AG10803 (cell line): Measurements from ENCODE around the gene LRRC3B.

Experiments used
- DNase-seq: peaks from one replicate; pipeline ENCODE4 v3.0.0; 2010; ENCODE audit warnings: low read depth
- H3K4me3 ChIP-seq: 2 replicates; pipeline ENCODE4 v1.5.1; 2011; ENCODE audit warnings: mild to moderate bottlenecking, low read length, control low read depth
- TF ChIP-seq, protein P1 (sequence below): conservative IDR thresholded peaks from 2 replicates; pipeline ENCODE4 v1.5.1; 2011; ENCODE audit warnings: mild to moderate bottlenecking, low read length, control low read depth, inconsistent platforms

The LRRC3B gene

DNA sequence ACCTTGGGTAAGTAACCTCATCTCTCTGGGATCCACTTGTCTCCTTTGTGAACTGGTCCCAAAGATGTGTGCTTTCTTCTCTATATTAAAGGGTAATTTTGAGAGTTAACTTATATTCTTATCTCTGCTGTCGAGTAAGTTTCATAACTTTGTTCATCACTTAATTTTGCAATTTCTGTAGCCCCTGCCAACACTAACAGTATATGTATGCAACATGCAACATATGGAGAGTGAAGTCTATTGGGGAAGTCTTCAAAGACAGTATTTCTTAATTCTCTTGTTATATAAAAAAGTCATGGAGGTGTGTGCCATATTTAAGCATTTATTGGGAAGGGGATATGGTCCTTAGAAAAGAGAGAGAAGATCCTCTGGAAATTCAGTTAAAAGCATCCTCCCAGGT, 85.9 kb downstream of the LRRC3B start:
- H3K4me3 ChIP-seq: no peak overlapping the region
- no peak for DNase-seq
- TF ChIP-seq, protein P1, sequence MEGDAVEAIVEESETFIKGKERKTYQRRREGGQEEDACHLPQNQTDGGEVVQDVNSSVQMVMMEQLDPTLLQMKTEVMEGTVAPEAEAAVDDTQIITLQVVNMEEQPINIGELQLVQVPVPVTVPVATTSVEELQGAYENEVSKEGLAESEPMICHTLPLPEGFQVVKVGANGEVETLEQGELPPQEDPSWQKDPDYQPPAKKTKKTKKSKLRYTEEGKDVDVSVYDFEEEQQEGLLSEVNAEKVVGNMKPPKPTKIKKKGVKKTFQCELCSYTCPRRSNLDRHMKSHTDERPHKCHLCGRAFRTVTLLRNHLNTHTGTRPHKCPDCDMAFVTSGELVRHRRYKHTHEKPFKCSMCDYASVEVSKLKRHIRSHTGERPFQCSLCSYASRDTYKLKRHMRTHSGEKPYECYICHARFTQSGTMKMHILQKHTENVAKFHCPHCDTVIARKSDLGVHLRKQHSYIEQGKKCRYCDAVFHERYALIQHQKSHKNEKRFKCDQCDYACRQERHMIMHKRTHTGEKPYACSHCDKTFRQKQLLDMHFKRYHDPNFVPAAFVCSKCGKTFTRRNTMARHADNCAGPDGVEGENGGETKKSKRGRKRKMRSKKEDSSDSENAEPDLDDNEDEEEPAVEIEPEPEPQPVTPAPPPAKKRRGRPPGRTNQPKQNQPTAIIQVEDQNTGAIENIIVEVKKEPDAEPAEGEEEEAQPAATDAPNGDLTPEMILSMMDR: no peak

DNA sequence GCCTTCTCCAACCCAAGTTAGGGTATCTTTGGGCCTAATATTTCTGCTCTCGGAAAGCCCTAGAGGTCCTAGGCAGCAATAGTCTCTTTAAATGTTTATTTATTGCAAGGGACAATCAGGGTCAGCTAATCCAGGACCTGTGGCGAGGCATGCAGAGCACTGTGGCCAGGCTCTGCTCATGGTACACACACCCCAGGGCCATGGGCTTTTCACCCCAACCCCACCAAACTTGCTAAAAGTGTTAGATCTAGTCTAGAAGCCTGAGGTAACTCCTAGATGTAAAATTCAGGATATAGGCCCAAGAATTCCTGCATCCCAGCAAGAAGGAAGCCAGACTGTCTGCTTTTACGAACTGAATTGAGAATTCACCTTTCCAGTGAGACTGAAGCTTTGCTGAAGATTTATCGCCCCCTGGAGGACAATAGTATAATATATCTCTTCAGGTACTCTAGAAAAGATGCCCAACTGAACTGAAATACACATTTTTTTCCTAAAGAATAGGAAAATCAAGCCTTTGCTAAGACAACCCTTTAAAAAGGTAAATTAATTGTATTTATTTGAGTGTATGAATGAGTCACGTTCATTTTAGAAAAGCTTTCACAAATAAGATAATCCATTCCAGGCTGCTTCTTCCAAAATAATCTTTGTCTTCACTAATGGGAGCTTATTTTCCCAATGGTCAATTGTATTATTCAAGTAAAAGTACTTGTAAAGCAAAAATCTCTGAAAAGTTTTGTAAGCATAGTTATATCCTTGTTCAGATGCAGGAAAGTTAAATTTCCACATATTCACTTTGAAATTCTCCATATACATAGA, 89.8 kb downstream of the LRRC3B start:
- TF ChIP-seq, protein P1: no peak
- DNase-seq: no peak
- H3K4me3 ChIP-seq: no peak overlapping the region

DNA sequence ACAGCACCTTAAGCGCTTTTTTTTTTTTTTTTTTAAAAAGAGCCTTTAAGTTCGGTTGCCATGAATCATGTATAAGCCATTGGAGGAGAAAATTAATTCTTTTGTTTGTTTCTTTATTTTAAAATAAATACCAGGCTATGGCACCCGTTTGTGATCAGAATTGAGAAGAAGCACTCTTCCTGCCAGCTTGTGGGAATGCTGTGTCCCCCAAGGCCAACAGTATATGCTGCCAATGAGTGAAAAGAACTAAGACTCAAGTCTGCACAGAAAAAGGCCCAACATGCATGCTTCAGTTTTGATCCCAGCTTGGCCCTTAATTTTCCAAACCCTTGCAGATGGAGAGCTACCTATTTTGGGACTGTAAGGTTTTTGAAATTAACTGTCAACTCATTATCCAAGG, 90.5 kb downstream of the LRRC3B start:
- H3K4me3 ChIP-seq: no peak overlapping the region
- no peak for DNase-seq
- TF ChIP-seq, protein P1: no peak

DNA sequence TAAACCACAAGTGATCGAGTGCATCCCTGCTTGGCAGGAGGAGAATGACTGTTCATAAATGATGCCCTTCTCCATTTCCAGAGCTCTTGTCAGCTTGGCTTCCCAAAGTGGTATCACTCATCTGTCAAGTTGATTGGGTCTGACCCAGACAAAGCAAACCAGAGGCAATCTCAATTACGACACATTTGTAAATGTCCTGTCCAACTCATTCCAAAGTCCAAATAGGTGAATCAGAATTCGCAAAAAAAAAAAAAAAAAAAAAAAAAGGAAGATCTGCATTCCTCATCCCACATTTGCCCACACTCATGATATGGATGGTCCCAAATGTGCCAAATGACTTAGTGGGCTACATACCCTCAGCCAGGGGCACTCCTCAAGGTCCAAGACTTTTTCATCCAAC, 91.9 kb downstream of the LRRC3B start:
- H3K4me3 ChIP-seq: no peak overlapping the region
- no peak for DNase-seq
- TF ChIP-seq, protein P1: no peak

DNA sequence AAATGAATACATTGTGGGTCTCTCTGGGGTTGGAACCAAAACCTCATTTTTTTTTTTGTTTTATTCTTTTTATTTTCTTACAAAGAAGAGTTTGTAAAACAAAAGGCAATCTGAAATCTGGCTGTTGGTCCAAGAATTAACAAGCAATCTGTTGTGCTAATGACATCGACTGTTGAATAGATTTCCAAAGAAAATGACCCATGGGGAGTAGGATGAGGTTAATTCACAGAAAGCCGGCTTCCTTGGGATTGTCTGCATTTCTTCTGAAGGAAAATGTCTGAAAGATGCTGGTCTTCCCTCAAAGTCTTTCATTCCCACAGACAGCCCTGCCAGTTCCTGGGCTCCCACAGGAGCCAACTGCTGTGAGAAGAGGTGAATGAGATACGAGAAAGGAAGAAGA, 92.9 kb downstream of the LRRC3B start:
- TF ChIP-seq, protein P1: no peak
- no peak for DNase-seq

DNA sequence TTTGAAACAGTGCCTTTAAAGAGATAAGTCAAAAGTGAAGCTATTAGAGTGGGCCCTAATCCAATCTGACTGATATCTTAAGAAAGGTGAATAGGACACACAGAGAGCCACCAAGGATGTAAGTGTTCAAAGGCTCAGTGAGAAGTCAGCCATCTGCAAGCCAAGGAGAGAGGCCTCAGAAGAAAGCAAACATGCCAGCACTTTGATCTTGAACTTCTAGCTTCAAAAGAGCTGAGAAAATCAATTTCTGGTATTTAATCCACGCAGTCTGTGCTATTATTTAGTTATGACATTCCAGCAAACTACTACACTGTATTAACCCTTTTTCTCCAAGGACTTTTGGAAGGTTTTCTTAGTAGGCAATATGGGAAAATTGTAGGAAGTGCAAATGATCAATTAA, 95.7 kb downstream of the LRRC3B start:
- TF ChIP-seq, protein P1: no peak
- H3K4me3 ChIP-seq: no peak overlapping the region
- no peak for DNase-seq

More for the DNA sequence above, 92.9 kb downstream of the LRRC3B start:
- H3K4me3 ChIP-seq: no peak overlapping the region

DNA sequence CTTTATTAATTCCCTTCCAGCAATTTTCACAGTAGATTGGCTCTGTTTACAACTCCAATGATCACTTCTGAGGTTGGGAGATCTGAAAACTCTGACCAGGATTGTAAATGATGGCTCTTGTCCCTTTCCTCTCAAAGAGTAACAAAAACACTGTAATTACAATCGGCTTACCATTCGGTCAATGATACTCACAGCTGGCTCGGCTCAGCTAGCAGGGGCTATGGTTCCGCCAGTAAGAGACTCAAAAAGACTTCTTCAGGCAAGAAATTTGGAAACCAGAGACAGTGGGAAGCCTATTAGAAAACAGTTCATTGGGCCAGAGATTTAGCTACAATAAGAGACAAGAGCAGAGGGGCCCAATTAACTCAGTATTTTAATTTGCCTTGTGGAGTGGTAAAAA, 96.6 kb downstream of the LRRC3B start:
- TF ChIP-seq, protein P1: no peak
- no peak for DNase-seq

More for the DNA sequence above, 96.6 kb downstream of the LRRC3B start:
- H3K4me3 ChIP-seq: no peak overlapping the region
